ENCODE data around the gene PROS1. TPM values are rescaled to one million over a fixed set of nuclear protein-coding genes. Genes with fewer than 3 reads are reported as not detected.
A peak's percentile ranks its signal among the peaks of the same experiment; 100 is the strongest.

PROS1 gene
- total RNA-seq (2014; rRNA removed) (5.5 and 5.8 TPM in 2 replicates), Bru-seq, nascent RNA (percentile 50 among the genes with signal in this experiment), BruChase-seq, experiment 1, labeled RNA remaining after a 6-hour chase (percentile 47 among the genes with signal in this experiment), BruChase-seq, experiment 2, labeled RNA remaining after a 2-hour chase (percentile 49 among the genes with signal in this experiment)
- long read RNA-seq, transcript PROS1-202 (15 exons, 3,583 nt): major isoform, 98 of 125 reads
- long read RNA-seq, transcript PROS1-212 (16 exons, 3,432 nt): minor isoform, 6 of 125 reads
- long read RNA-seq, partial matches to known transcripts: 2 of 125 reads
- long read RNA-seq, other reads (novel, unspliced or antisense): 19 of 125 reads

GRCh38 chr3:93973131-93974126, at the start of gene PROS1:
Gene PROS1 (minus strand): TSS chr3:93973896. CDS start chr3:93973749, 147 bp downstream.
- Histone ChIP-seq H3K4me1 (ENCODE audit: insufficient read depth, low read length) (peaks cover 13% of the 10 kb centered on the region; the same call in 1 of the 2 replicates), H3K27me3 (ENCODE audit: low read length) (no peaks in the 10 kb centered on the region), H2AFZ (ENCODE audit: low read length) (peak within 1 kb of the TSS; percentile 97), H3K36me3 (ENCODE audit: low read depth, low read length) (no peaks in the 10 kb centered on the region), H3K9me2 (replicated peaks; ENCODE audit: low read length) (no peaks in the 10 kb centered on the region), H3K9me3 (ENCODE audit: low read length) (no peaks in the 10 kb centered on the region), H3K9ac (ENCODE audit: low read length) (peak within 1 kb of the TSS; percentile 62), H3K4me3 (ENCODE audit: low read length) (peak within 1 kb of the TSS; percentile 72), H3F3A (ENCODE audit: low read length, unreplicated experiment) (no peaks in the 10 kb centered on the region), H3K4me2 (ENCODE audit: low read length) (peak within 1 kb of the TSS; percentile 94), H4K20me1 (ENCODE audit: low read length) (no peaks in the 10 kb centered on the region), H3K27ac (ENCODE audit: low read length) (peak within 1 kb of the TSS; percentile 22), H3K79me2 (ENCODE audit: low read length) (no peaks in the 10 kb centered on the region)
- TSS peak; percentile 63 for BruUV-seq (replicated peaks)
- DNase-seq: peak; percentile 68
- CTCF ChIA-PET: no interaction called here
- TF ChIP-seq CTCF (conservative IDR thresholded peaks at IDR 0.05; ENCODE audit: low read depth, low read length) (peak; percentile 31; the same call in 1 of the 2 replicates), EZH2phosphoT487 (IDR thresholded peaks at IDR 0.05; ENCODE audit: borderline replicate concordance, low read length) (no peak), EZH2 (IDR thresholded peaks at IDR 0.05; ENCODE audit: low read length, unreplicated experiment) (no peak)
- ATAC-seq: peak; percentile 79
- POLR2A ChIA-PET (ENCODE audit: unreplicated experiment): interaction anchor here (0.8 kb wide), 2 partner anchors 89 to 108 kb away, joined by 3 to 5 read pairs; partner anchors contain the start of genes DHFR2 and NSUN3
- intact Hi-C loops (cut with micrococcal nuclease): loop anchor here (2.0 kb wide), 1 partner anchor 129 kb away; no protein-coding TSS in a partner anchor

GRCh38 chr3:94020293-94020692, 46.6 kb upstream of the PROS1 start:
- no peaks in the 10 kb centered on the region for H3K9me2 ChIP-seq (replicated peaks; ENCODE audit: low read length)
- H2AFZ ChIP-seq (ENCODE audit: low read length): no peak overlapping the region
- no peak for DNase-seq
- H3K4me1 ChIP-seq (ENCODE audit: insufficient read depth, low read length): peaks cover 2% of the 10 kb centered on the region
- H3K9me3 ChIP-seq (ENCODE audit: low read length): no peaks in the 10 kb centered on the region
- H3K9ac ChIP-seq (ENCODE audit: low read length): no peak overlapping the region
- TF ChIP-seq EZH2phosphoT487 (IDR thresholded peaks at IDR 0.05; ENCODE audit: borderline replicate concordance, low read length) (no peak), EZH2 (IDR thresholded peaks at IDR 0.05; ENCODE audit: low read length, unreplicated experiment) (no peak), CTCF (conservative IDR thresholded peaks at IDR 0.05; ENCODE audit: low read depth, low read length) (no peak)
- no peak overlapping the region for H3K4me2 ChIP-seq (ENCODE audit: low read length)
- no peaks in the 10 kb centered on the region for H3K27me3 ChIP-seq (ENCODE audit: low read length)
- no peak overlapping the region for H3K4me3 ChIP-seq (ENCODE audit: low read length)
- H3K79me2 ChIP-seq (ENCODE audit: low read length): no peaks in the 10 kb centered on the region
- POLR2A ChIA-PET (ENCODE audit: unreplicated experiment): no interaction called here
- H4K20me1 ChIP-seq (ENCODE audit: low read length): 0 out of 2 replicates have a peak, but pooled peaks cover under 1% of the 10 kb centered on the region
- H3F3A ChIP-seq (ENCODE audit: low read length, unreplicated experiment): no peaks in the 10 kb centered on the region
- no TSS peak for BruUV-seq (replicated peaks)
- intact Hi-C loops (cut with micrococcal nuclease): no loop called here
- no peaks in the 10 kb centered on the region for H3K36me3 ChIP-seq (ENCODE audit: low read depth, low read length)
- CTCF ChIA-PET: interaction anchor here (0.6 kb wide), 1 partner anchor 16 kb away, joined by 3 read pairs; no protein-coding TSS in a partner anchor
- no peak overlapping the region for H3K27ac ChIP-seq (ENCODE audit: low read length)
- no peak for ATAC-seq
